Body of pancreas (tissue), 4 donors: ENCODE measurements around the gene CEP68. TPM values are rescaled to one million over a fixed set of nuclear protein-coding genes. Genes with fewer than 3 reads are reported as not detected.

Experiments
- ATAC-seq: fragments of 150-250 bp; one replicate; pipeline ENCODE4 v1.9.1; 2016
- DNase-seq, 4 donors: peaks; one replicate each; pipeline ENCODE4 v3.0.0-alpha.2; 2019
- H3K27ac ChIP-seq, 4 donors: fragments of 200-600 bp; sonication (generic); 1 replicate in 3 of 4; 2 replicates in 1 of 4; pipeline versions ENCODE4 v1.5.1 to v1.6.1; 2016 to 2019; ENCODE audit warnings: mild to moderate bottlenecking in 1 of 4, mixed read lengths in 1 of 4, moderate library complexity in 1 of 4
- H3K27me3 ChIP-seq, 2 donors: fragments of 200-600 bp; sonication (generic); one replicate each; pipeline ENCODE4 v1.6.0; 2016; ENCODE audit warnings: mild to moderate bottlenecking in 1 of 2
- H3K36me3 ChIP-seq, 2 donors: fragments of 200-600 bp; sonication (generic); replicated peaks in 1 of 2; 2 replicates each; pipeline ENCODE4 v1.5.1; 2016; ENCODE audit warnings: low read depth in 2 of 2; ENCODE audit not compliant: insufficient read depth in 1 of 2
- H3K4me1 ChIP-seq: fragments of 200-600 bp; sonication (generic); one replicate; pipeline ENCODE4 v1.6.0; 2016
- H3K4me3 ChIP-seq, 2 donors: fragments of 200-600 bp; sonication (generic); 1 replicate in 1 of 2; 2 replicates in 1 of 2; pipeline ENCODE4 v1.5.1; 2016 to 2019
- H3K9me3 ChIP-seq, 3 donors: fragments of 200-600 bp; sonication (generic); 1 replicate in 2 of 3; 2 replicates in 1 of 3; pipeline ENCODE4 v1.5.1; 2016
- POLR2A ChIP-seq, 3 donors: fragments of 450-650 bp; IDR thresholded peaks; one replicate each; pipeline ENCODE4 v1.6.1; 2016; ENCODE audit warnings: antibody characterized with exemption in 3 of 3, mild to moderate bottlenecking in 2 of 3
- WGBS, 2 donors: methylation state at CpG; one replicate each; pipeline ENCODE4 v1.1.5; 2017; 5-methylcytosine and 5-hydroxymethylcytosine counted together
- intact Hi-C: fragments of 100-400 bp; cut with DNase I; formaldehyde crosslinking; loops from one replicate; pipeline ENCODE4 v1.15.1; 2023
- total RNA-seq, 2 donors: library from RNA; depleted of rRNA; stranded (reverse); fragments of >200 nt; gene quantifications; one replicate each; pipeline ENCODE4 v1.1.0, GENCODE V29; 2016
- TF ChIP-seq, protein P1 (sequence below), 7 experiments: fragments of 450-650 bp in 4 of 7; fragments of 200-600 bp in 3 of 7; sonication (generic) in 3 of 7; IDR thresholded peaks; one replicate each; pipeline ENCODE4 v1.5.1; 2016 to 2019; ENCODE audit warnings: antibody characterized with exemption in 7 of 7

The CEP68 gene
- total RNA-seq, 2 donors from 2014 or later, result 6.9 to 20.0 TPM

DNA sequence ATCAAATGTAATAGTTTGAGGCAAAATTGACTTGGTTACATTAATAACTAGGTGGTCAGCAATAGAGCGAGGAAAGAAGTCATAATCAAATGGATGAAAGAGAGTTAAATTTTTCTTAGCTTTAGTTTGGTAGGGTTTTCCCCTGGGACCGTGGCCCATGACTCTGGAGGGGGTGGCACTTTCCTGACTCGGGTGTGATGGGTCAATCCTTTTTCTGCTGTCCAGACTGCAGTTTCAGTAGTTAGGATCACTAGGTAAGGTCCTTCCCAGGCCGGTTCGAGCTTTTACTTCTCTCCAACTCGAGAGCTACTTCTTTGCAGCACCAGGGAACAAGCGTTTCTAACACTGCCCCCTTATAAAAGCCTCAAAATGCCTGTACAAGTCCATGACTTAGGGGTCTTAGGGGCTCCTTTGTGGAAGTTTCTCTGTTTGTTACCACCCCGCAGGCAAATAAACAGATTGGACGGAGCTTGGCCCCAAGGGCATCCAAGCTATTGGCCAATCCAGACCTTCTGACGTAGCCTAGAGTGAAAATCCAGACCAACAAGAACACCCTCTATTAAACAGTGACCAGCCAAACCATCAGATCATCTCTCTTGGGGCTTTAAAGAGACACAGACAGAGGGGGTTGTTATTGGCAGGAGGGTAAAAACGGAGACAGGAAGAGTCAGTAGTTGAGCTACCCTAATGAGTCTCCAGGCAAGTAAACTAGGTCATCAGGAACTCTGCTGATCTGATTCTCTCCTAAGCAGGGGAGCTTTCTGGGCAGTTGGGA lies 9.4 kb upstream of the CEP68 start:
- 85 to 91% methylated on average over 11 of the region's 11 CpGs for WGBS, 2 donors

DNA sequence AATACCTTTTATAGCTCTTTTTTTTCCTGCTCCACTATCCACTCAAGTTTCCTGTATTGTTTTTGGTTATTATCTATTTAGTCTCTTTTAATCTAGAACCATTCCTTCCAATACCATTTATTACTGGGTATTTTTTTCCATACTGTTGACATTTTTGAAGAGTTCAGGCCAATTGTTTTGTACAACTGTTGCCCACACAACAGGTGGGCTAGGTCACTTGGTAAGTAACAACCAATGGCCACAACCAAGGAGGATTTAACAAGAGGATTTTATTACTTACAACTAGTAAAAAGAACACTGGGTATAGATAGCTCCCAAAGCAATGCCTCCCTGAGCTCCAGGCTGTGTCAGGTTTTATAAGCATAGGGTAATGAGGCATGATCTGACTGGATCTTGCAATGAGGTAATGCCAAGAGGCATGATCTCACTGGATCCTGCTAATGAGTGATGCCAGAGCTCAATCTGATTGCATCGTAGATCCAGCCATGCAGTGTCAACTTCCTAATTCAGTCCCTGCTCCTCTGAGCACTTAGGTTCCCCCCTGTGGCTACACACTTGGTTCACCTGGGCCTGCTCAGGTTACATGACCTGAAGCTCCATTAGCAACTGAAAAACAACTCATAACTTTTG lies 7.1 kb upstream of the CEP68 start:
- Histone ChIP-seq H3K4me1 (no peaks in the 10 kb centered on the region), H3K9me3 (no peaks in the 10 kb centered on the region), H3K36me3 (no peaks in the 10 kb centered on the region), H3K4me3 (no peak overlapping the region), H3K27me3 (no peaks in the 10 kb centered on the region), H3K27ac (no peak overlapping the region)
- 83 to 91% methylated on average over 1 of the region's 1 CpG for WGBS, 2 donors
- DNase-seq (no peak), ATAC-seq (no peak)
- intact Hi-C loops, result no loop called here
- TF ChIP-seq, protein P1, sequence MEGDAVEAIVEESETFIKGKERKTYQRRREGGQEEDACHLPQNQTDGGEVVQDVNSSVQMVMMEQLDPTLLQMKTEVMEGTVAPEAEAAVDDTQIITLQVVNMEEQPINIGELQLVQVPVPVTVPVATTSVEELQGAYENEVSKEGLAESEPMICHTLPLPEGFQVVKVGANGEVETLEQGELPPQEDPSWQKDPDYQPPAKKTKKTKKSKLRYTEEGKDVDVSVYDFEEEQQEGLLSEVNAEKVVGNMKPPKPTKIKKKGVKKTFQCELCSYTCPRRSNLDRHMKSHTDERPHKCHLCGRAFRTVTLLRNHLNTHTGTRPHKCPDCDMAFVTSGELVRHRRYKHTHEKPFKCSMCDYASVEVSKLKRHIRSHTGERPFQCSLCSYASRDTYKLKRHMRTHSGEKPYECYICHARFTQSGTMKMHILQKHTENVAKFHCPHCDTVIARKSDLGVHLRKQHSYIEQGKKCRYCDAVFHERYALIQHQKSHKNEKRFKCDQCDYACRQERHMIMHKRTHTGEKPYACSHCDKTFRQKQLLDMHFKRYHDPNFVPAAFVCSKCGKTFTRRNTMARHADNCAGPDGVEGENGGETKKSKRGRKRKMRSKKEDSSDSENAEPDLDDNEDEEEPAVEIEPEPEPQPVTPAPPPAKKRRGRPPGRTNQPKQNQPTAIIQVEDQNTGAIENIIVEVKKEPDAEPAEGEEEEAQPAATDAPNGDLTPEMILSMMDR (IDR thresholded peaks at IDR 0.05), result no peak
- TF ChIP-seq POLR2A (IDR thresholded peaks at IDR 0.05), result no peak

More for the DNA sequence above, 9.4 kb upstream of the CEP68 start:
- H3K27me3 ChIP-seq, result no peaks in the 10 kb centered on the region
- H3K4me3 ChIP-seq, result no peak overlapping the region
- H3K27ac ChIP-seq, result no peak overlapping the region
- no peak for TF ChIP-seq POLR2A (IDR thresholded peaks at IDR 0.05)
- TF ChIP-seq, protein P1 (IDR thresholded peaks at IDR 0.05), result no peak
- no peaks in the 10 kb centered on the region for H3K36me3 ChIP-seq
- H3K4me1 ChIP-seq, result no peaks in the 10 kb centered on the region
- intact Hi-C loops, result no loop called here
- H3K9me3 ChIP-seq, result no peaks in the 10 kb centered on the region
- DNase-seq (no peak), ATAC-seq (no peak)

DNA sequence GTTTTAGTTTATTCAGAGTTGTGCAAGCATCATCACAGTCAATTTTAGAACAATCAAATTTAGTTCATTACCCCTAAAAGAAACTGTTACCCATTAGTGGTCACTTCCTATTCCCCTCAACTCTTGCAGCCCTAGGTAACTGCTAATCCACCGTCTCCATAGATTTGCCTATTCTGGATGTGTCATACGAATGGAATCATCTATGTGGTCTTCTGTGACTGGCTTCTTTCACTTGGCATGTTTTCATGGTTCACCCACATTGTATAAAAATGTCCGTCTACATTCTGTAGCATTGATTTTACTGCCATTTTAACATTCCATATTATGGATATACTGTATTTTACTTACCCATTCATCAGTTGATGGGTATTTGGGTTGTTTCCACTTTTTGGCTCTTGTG lies 5.3 kb upstream of the CEP68 start:
- no peaks in the 10 kb centered on the region for H3K9me3 ChIP-seq
- no peaks in the 10 kb centered on the region for H3K36me3 ChIP-seq
- peaks cover 4% of the 10 kb centered on the region for H3K4me1 ChIP-seq
- no peaks in the 10 kb centered on the region for H3K27me3 ChIP-seq
- H3K4me3 ChIP-seq, result no peak overlapping the region
- TF ChIP-seq, protein P1 (IDR thresholded peaks at IDR 0.05), result no peak
- no peak for TF ChIP-seq POLR2A (IDR thresholded peaks at IDR 0.05)
- ATAC-seq (no peak), DNase-seq (no peak)
- no peak overlapping the region for H3K27ac ChIP-seq
- intact Hi-C loops, result no loop called here
- WGBS, 2 donors, result 74 to 94% methylated on average over 3 of the region's 3 CpGs

DNA sequence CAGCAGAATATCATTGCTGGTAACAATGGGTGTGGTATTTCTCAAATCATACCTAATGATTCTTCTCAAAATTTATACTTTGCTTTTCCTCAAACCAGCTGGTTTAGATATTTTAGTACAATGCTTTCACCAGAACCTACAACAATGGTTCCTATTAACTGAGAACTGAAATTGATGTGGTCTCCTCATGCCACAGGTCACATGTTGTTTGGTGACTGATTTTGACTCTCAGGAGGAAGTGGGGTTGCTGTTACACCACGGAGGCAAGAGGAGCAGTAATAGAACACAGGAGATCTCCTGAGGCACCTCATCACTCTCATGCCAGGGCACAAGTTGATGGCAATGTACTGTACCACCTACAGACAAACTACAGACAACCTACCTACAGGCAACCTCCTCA lies 3.0 kb upstream of the CEP68 start:
- no peak for ATAC-seq
- H3K27me3 ChIP-seq, result no peaks in the 10 kb centered on the region
- TF ChIP-seq POLR2A (IDR thresholded peaks at IDR 0.05), result no peak
- TF ChIP-seq, protein P1 (IDR thresholded peaks at IDR 0.05), result no peak
- no peak overlapping the region for H3K27ac ChIP-seq
- H3K4me3 ChIP-seq, result no peak overlapping the region
- H3K9me3 ChIP-seq, result no peaks in the 10 kb centered on the region
- intact Hi-C loops, result no loop called here
- H3K36me3 ChIP-seq, result no peaks in the 10 kb centered on the region
- DNase-seq, result peak in 1 of 4 donors; percentile 37
- peaks cover 15% of the 10 kb centered on the region for H3K4me1 ChIP-seq
- WGBS, 2 donors, result 20 to 40% methylated on average over 1 of the region's 1 CpG
